ENCODE results near the gene POGLUT2. TPM values are rescaled to one million over a fixed set of nuclear protein-coding genes. Genes with fewer than 3 reads are reported as not detected.

The POGLUT2 gene
- total RNA-seq, 2 experiments from 2014 or later, result 7.2 to 8.1 TPM

- Mint-ChIP-seq H3K27ac (no peak overlapping the region), H3K4me3 (no peak overlapping the region), H3K36me3 (peaks cover 21% of the 10 kb centered on the region), H3K4me1 (peaks cover 16% of the 10 kb centered on the region), H3K9me3 (no peaks in the 10 kb centered on the region), H3K27me3 (no peaks in the 10 kb centered on the region)
- DNase-seq, result no peak
These were observed 18.5 kb upstream of the POGLUT2 start for GRCh38 chr13:102817241-102817640.

- Mint-ChIP-seq H3K9me3 (peaks cover 4% of the 10 kb centered on the region), H3K4me1 (peaks cover 16% of the 10 kb centered on the region), H3K4me3 (no peak overlapping the region), H3K27me3 (no peaks in the 10 kb centered on the region), H3K27ac (no peak overlapping the region), H3K36me3 (peaks cover 26% of the 10 kb centered on the region)
- no peak for DNase-seq
These were observed 17.9 kb upstream of the POGLUT2 start for GRCh38 chr13:102816708-102817107.

GRCh38 chr13:102815788-102816187 lies 17.0 kb upstream of the POGLUT2 start:
- Mint-ChIP-seq H3K4me3 (no peak overlapping the region), H3K27ac (no peak overlapping the region), H3K27me3 (no peaks in the 10 kb centered on the region), H3K4me1 (peaks cover 16% of the 10 kb centered on the region), H3K9me3 (peaks cover 4% of the 10 kb centered on the region), H3K36me3 (peaks cover 32% of the 10 kb centered on the region)
- DNase-seq, result no peak

- H3K4me3 Mint-ChIP-seq, result no peak overlapping the region
- no peak overlapping the region for H3K27ac Mint-ChIP-seq
- peaks cover 16% of the 10 kb centered on the region for H3K4me1 Mint-ChIP-seq
- peaks cover 4% of the 10 kb centered on the region for H3K9me3 Mint-ChIP-seq
- peaks cover 34% of the 10 kb centered on the region for H3K36me3 Mint-ChIP-seq
- DNase-seq, result no peak
- H3K27me3 Mint-ChIP-seq, result no peaks in the 10 kb centered on the region
These were observed 16.0 kb upstream of the POGLUT2 start for GRCh38 chr13:102814793-102815192.

- Mint-ChIP-seq H3K27ac (no peak overlapping the region), H3K36me3 (peaks cover 38% of the 10 kb centered on the region), H3K4me3 (no peak overlapping the region), H3K4me1 (peaks cover 16% of the 10 kb centered on the region), H3K9me3 (peaks cover 4% of the 10 kb centered on the region), H3K27me3 (no peaks in the 10 kb centered on the region)
- DNase-seq, result no peak
These were observed 15.3 kb upstream of the POGLUT2 start for GRCh38 chr13:102814025-102814607.

- no peak overlapping the region for H3K27ac Mint-ChIP-seq
- peaks cover 37% of the 10 kb centered on the region for H3K36me3 Mint-ChIP-seq
- peaks cover 4% of the 10 kb centered on the region for H3K9me3 Mint-ChIP-seq
- H3K4me1 Mint-ChIP-seq, result peaks cover 16% of the 10 kb centered on the region
- DNase-seq, result no peak
- H3K27me3 Mint-ChIP-seq, result no peaks in the 10 kb centered on the region
- H3K4me3 Mint-ChIP-seq, result no peak overlapping the region
These were observed 14.0 kb upstream of the POGLUT2 start for GRCh38 chr13:102812611-102813287.

- peaks cover 34% of the 10 kb centered on the region for H3K36me3 Mint-ChIP-seq
- no peak for DNase-seq
- peaks cover 4% of the 10 kb centered on the region for H3K9me3 Mint-ChIP-seq
- H3K4me3 Mint-ChIP-seq, result no peak overlapping the region
- peaks cover 15% of the 10 kb centered on the region for H3K4me1 Mint-ChIP-seq
- no peak overlapping the region for H3K27ac Mint-ChIP-seq
- H3K27me3 Mint-ChIP-seq, result no peaks in the 10 kb centered on the region
These were observed 8.9 kb upstream of the POGLUT2 start for GRCh38 chr13:102807699-102808098.

- no peaks in the 10 kb centered on the region for H3K9me3 Mint-ChIP-seq
- H3K4me1 Mint-ChIP-seq, result peaks cover 25% of the 10 kb centered on the region
These were observed 6.9 kb upstream of the POGLUT2 start for GRCh38 chr13:102805680-102806079.

GRCh38 chr13:102800145-102801041 lies 1.6 kb upstream of the POGLUT2 start:
- Mint-ChIP-seq H3K9me3 (no peaks in the 10 kb centered on the region), H3K27me3 (peaks cover 3% of the 10 kb centered on the region), H3K4me1 (peaks cover 29% of the 10 kb centered on the region), H3K36me3 (peaks cover 4% of the 10 kb centered on the region), H3K27ac (peak overlapping the region; percentile 78), H3K4me3 (peak overlapping the region; percentile 92)
- DNase-seq, result peak; percentile 89

More at GRCh38 chr13:102805680-102806079, 6.9 kb upstream of the POGLUT2 start:
- H3K27ac Mint-ChIP-seq, result no peak overlapping the region
- DNase-seq, result no peak
- H3K27me3 Mint-ChIP-seq, result no peaks in the 10 kb centered on the region
- H3K36me3 Mint-ChIP-seq, result peaks cover 20% of the 10 kb centered on the region
- no peak overlapping the region for H3K4me3 Mint-ChIP-seq

GRCh38 chr13:102799426-102800144 lies 809 bp upstream of the POGLUT2 start:
- peaks cover 29% of the 10 kb centered on the region for H3K4me1 Mint-ChIP-seq
- no peaks in the 10 kb centered on the region for H3K9me3 Mint-ChIP-seq
- H3K36me3 Mint-ChIP-seq, result peaks cover 7% of the 10 kb centered on the region
- H3K27me3 Mint-ChIP-seq, result peaks cover 3% of the 10 kb centered on the region
- H3K4me3 Mint-ChIP-seq, result peak overlapping the region; percentile 92
- peak overlapping the region; percentile 78 for H3K27ac Mint-ChIP-seq
- DNase-seq, result no peak

GRCh38 chr13:102793611-102794355 lies 5.0 kb downstream of the POGLUT2 start:
- DNase-seq, result no peak
- Mint-ChIP-seq H3K4me3 (no peak overlapping the region), H3K27ac (no peak overlapping the region), H3K27me3 (peaks cover 4% of the 10 kb centered on the region), H3K36me3 (peaks cover 27% of the 10 kb centered on the region), H3K9me3 (no peaks in the 10 kb centered on the region), H3K4me1 (peaks cover 7% of the 10 kb centered on the region)

- no peak overlapping the region for H3K27ac Mint-ChIP-seq
- peaks cover 3% of the 10 kb centered on the region for H3K27me3 Mint-ChIP-seq
- peaks cover 1% of the 10 kb centered on the region for H3K4me1 Mint-ChIP-seq
- peaks cover 31% of the 10 kb centered on the region for H3K36me3 Mint-ChIP-seq
- H3K9me3 Mint-ChIP-seq, result no peaks in the 10 kb centered on the region
- no peak overlapping the region for H3K4me3 Mint-ChIP-seq
- DNase-seq, result no peak
These were observed 6.4 kb downstream of the POGLUT2 start for GRCh38 chr13:102792396-102792795.

GRCh38 chr13:102788683-102789082 lies 10.1 kb downstream of the POGLUT2 start:
- no peaks in the 10 kb centered on the region for H3K27me3 Mint-ChIP-seq
- DNase-seq, result no peak
- peaks cover 25% of the 10 kb centered on the region for H3K36me3 Mint-ChIP-seq
- no peak overlapping the region for H3K4me3 Mint-ChIP-seq
- H3K9me3 Mint-ChIP-seq, result no peaks in the 10 kb centered on the region
- H3K4me1 Mint-ChIP-seq, result peaks cover 2% of the 10 kb centered on the region
- H3K27ac Mint-ChIP-seq, result no peak overlapping the region

- no peak overlapping the region for H3K4me3 Mint-ChIP-seq
- H3K36me3 Mint-ChIP-seq, result peaks cover 39% of the 10 kb centered on the region
- H3K27ac Mint-ChIP-seq, result no peak overlapping the region
- no peak for DNase-seq
- H3K27me3 Mint-ChIP-seq, result no peaks in the 10 kb centered on the region
- H3K9me3 Mint-ChIP-seq, result peaks cover 13% of the 10 kb centered on the region
- peaks cover 16% of the 10 kb centered on the region for H3K4me1 Mint-ChIP-seq
These were observed 14.3 kb downstream of the POGLUT2 start for GRCh38 chr13:102784483-102784882.

Data from activated naive CD8-positive, alpha-beta T cell treated with anti-CD3 and anti-CD28 coated beads for 36 hours (primary cell).